CD4-positive, alpha-beta T cell treated with Interleukin-2 at 100 ng/mL for 4 hours (primary cell): Measurements from ENCODE around the gene UQCC5.
"Not testable (repeated sequence)": the region's sequence is repeated elsewhere in the genome, so short reads cannot be mapped to it uniquely, and the experiment has no call there.

Experiments used
- DNase-seq: peaks from one replicate; pipeline ENCODE4 v3.0.0-alpha.2; 2020; ENCODE audit warnings: low spot score

UQCC5 gene

DNA sequence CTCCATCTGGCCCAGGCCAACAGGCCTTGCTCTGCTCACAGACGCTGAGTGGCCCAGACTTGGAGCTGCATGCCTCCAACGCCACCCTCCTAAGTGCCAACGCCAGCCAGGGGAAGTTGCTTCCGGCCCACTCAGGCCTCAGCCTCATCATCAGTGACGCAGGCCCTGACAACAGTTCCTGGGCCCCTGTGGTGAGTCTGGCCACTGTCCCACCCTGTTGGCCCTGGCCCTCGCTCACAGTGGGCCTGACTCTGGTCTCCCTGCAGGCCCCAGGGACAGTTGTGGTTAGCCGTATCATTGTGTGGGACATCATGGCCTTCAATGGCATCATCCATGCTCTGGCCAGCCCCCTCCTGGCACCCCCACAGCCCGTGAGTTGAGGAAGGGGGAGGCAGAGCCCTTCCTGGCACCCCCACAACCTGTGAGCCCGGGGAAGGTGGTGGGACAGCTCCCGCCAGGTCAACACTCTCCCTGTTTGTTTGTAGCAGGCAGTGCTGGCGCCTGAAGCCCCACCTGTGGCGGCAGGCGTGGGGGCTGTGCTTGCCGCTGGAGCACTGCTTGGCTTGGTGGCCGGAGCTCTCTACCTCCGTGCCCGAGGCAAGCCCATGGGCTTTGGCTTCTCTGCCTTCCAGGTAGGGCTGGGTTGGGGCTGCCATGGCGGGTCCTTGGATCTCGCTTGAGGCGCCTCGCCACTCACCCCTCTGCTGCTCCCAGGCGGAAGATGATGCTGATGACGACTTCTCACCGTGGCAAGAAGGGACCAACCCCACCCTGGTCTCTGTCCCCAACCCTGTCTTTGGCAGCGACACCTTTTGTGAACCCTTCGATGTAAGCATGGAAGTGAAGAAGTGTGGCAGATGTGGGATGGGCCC is 12.8 kb upstream of the UQCC5 start:
- DNase-seq, result no peak

DNA sequence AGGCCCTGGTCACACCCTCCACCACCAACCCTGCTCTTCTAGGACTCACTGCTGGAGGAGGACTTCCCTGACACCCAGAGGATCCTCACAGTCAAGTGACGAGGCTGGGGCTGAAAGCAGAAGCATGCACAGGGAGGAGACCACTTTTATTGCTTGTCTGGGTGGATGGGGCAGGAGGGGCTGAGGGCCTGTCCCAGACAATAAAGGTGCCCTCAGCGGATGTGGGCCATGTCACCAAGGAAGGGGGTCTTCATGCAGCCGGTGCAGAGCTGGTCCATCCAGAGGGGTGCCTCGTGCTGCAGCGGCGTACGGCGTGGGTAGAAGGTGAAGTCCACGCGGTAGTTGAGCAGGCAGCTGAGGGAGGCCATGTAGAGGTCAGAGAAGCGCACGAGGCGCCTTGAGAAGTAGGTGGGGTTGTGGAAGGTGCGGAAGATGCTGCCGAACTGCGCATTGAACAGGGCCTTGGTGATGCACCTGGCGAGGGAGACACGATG is 12.1 kb upstream of the UQCC5 start:
- DNase-seq, result no peak

DNA sequence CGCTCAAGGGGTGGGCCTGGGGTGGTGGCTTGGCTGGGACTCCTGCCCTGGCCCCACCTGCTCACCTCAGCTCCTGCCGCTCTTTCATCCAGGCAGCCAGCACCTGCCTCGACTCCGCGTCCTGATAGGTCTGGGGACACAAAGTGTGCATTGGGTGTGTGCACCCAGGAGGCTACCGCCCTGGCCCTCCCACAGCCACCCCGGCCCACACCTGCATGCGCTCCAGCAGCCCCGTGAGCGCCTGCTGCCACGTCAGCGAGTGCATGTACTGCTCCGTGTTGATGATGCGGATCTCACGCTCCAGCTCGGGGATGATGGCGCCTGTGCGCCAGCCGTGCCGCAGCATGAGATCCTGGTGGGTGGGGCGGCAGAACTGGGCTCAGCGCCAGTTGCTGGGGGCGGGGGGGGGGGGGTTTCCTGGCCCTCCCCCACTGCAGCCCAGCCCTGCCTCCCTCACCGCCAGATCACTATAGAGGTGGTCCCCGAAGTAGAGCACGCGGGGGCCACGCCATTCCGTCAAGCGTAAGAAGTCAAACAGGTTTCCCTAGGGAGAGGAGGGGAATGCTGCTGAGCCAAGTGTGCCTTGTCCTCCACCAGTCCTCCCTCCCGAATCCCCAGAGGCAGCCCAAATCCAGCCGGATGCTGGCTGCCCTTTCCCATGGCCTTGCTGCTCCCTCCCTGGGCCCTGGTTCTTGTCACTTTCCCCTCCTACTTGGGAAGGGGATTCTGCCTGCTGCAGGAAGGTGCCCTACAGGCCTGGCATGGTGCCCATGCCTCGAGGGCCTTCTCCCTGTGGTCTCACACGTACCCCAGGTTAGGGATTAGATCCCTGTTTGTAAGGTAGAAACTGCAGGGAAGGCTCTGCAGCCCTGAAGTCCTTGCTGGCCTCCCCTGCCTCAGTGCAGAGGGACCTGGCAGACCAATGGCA is 11.4 kb upstream of the UQCC5 start:
- no peak for DNase-seq

DNA sequence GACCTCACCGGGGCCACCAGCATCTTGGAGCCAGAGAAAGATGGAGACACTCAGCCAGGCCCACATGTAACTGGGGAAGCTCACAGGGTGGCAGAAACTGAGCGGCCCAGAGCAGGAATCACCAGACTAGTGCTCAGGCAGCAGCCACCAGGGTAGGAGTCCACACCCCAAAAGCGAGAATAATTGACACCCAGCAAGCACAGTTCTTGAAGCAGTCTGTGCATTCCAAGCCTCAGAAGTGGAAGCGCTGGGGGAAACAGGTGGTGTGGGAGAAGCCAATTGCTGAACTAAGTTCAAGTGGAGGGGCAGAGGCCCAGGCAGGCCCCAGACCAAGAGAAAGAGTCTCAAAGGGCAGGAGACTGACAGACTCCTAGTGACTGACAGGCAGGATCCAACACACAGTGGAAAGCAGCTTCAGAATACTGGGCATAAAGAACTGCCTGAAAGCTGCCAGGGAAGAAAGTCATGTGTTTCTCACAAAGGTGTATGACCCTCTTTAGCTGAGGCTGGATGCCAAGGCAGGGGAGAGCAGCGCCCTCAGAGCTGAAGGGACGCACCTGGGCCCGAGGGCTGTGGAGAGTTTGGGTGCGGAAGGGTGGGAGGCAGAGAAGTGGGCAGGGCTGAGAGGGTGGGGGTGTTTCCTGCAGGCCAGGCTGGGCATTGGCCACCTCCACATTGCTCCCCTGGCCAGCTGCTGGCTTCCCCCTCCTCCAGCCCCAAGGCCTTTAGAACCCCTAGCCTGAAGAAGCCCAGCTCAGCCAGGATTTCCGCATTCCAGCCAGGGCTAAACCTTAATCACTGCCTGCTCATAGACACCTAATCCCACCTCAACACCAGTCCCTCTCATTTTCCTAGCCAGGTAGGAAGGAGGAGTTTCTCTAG is 10.5 kb upstream of the UQCC5 start:
- DNase-seq, result no peak

DNA sequence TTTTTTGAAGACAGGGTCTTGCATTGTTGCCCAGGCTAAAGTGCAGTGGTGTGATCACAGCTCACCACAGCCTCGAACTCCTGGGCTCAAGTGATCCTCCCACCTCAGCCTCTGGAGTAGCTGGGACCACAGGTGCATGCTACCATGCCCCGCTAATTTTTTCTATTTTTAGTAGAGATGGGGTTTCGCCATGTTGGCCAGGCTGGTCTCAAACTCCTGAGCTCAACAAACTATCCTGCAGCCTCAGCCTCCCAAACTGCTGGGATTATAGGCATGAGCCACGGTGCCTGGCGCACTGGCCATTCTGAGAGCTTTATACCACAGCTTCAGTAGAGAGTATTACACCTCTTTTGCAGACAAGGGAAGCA is 9.8 kb upstream of the UQCC5 start:
- DNase-seq, result not testable (repeated sequence)

DNA sequence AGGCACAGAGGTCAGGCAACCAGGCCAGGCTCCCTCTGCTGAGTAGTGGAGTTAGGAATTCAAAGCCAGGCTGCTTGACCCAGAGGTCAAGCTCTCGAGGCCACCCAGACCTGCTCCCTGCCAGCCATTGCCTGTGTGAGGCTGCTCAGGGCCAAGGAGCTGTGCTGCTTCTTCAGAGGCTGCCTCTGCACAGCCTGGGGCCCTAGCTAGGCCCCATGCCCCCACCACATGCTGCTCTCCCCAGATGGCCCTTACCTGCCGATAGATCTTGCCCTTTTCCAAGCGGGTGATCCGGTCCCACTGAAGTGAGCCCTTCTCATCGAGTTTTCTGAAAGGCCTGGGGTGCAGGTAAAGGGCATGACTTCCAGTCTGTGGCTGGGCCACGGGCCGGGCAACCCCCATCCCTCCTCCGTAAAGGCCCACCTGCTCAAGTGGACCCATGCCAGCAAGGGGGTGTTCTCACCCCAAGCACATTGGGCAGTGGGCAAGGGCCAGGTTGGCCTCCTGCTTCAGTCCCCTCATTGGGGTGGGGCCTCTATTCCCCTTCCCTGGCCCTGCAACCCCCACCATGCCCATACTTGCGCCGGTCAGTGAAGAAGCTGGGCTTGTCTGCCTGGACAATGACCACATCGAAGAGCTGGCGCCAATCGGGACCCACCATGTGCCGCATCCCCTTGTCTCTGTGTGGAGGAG is 9.2 kb upstream of the UQCC5 start:
- DNase-seq, result no peak

DNA sequence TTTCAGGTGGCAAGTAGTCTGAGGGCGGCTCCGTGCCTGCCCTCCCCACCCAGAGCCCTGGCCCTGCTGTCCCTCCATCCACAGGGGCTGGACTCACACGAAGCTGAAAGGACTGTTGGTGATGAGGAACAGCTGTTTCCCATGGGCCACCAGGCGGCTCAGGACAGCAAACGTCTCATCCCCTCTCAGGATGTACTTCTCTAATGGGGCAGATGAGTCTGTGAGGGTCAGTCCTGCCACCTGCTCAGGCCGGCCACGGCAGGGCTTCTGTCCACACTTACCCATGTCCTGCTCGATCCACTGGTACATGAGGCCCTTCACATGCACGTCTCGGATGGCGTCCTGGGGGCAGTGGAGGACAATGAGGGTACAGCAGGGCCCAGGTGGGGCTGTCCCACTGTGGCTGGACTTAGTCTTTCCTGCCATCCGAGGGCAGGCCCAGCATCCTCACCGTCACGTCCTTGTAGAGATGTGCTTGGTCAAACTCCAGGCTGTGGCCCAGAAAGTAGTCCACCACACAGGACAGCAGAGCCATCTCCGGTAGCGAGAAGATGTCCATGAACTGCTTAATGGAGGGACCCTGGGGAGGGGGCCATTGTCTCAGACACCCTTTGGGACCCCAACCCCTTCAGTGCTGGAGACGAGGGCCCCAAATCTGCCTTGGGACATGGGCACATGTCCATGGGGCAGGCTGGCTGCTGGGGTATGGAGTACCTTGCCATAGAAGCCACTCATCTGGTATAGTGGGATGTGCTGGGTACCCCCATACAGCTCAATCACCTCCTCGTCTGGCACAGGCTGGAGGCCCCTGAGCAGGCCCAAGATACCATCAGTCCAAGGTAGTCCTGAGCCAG is 8.4 kb upstream of the UQCC5 start:
- DNase-seq, result no peak

DNA sequence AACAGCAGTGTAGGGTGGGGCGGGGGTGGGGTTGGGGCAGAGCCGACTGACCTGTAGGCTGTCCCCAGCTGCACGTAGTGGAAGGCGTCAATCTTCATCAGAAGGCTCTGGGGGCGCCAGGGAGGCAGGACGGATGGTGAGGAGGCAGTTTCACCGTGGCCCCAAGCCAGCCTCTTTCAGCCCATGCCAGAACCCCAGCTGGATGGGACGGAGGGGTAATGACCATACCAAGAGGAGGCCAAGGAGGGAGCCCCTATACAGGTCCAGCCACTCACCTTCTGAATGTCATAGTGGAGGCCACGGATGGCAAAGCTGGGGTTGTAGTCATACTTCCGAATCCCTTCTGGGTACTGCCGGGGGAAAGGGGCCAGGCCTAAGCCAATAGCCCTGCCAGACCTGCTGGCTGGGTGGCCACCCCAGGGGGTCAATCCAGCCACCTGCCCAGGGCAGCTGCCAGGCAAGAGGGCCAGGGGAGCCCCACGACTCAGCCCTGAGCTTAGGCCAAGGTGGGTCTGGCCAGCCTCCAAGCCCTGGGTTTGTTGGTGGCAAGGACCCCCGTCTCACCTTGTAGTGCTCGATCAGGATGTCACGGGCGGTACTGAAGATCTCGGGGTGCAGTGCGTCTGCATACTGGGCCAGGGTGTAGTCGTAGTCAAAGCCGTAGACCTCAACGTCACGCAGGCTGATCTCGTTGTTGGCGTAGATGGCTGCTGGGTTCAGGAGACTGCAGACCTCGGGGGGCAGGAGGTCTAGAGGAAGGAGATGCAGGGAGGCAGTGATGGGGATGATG is 7.6 kb upstream of the UQCC5 start:
- DNase-seq, result no peak

DNA sequence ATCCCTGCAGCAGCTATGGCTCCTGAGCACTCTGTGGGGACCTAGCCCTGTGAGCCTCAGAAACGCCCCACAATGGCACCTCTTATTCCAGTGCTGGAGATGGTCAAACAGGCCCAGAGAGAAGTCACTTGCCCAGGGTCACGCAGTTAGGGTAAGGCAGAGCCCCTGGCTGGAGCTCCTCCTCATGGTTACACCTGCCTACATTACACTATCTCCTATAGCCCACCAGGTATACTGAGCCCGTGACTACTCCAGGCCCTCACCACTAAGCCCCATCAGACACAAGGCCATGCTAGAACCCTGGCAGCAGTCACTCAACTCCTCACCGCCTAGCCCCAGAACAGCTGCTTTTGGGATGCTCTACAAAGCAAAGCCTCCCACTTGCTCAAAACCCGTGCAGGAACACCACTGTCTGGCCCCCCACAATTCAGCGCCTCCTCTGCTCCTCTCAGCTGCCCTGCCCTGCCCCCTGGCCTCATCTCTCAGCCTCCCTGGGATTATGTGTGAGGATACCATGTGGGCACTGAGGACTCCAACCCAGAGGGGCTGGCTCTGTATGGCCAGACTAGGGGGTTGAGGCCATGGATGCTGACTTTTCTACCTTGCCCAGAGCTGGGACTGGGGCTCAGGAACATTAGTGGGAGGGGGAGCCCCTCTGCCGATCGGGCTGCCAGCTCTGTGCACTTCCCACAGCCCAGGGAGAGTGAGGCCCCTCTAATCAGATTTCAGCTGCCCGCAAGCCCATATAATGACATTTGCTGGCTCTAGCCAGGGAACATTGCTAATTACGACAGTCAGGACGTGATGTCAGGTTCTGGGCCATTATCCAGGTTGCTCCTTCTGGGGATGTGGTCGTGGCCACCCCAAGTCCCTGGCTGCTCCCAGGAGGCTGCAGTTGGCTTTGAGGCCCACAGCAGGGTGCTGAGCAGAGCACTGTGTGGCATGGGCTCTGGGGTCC is 6.8 kb upstream of the UQCC5 start:
- no peak for DNase-seq

DNA sequence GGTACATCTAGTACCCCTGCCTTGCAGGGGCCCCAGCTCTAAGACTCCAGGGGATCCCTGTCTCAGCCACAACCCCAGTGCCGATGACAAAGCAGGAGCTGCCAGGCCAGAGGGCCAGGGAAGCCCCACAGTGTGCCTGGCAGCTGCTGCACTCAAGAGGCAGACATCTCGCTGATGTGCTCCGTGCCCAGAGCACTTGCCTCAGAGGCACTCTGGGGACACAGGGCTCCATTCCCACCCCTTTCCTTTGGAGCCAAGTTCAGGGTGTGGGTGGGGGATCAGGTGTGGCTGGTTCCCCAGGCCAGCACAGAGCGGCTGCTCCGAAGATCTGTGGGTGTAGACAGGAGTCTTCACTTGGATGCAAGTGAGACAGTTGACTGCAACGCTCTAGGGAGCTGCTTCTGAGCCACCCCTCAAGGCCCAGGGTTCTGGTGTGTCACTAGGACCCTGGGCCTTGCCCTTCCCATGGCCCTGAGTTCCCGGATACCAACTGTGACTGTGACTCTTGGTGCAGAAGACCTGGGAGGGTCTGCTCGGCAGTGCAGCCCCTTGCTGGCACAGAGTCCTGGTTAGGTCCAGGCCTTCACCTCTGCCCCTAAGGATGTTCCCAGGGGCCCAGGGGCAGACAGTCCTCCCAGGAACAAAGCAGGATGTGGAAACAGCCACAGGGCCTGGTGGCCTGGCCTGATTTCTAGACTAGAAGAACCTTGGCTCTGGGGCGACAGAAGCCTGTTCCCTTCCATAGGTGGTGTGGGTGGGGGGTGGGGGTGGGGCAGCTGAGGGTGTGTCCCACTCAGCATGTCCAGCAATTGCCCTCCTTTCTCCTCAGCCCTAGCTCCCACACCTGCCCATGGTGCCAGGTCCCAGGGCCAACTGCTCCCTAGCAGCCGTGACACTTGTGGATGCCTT is 5.2 kb upstream of the UQCC5 start:
- no peak for DNase-seq

DNA sequence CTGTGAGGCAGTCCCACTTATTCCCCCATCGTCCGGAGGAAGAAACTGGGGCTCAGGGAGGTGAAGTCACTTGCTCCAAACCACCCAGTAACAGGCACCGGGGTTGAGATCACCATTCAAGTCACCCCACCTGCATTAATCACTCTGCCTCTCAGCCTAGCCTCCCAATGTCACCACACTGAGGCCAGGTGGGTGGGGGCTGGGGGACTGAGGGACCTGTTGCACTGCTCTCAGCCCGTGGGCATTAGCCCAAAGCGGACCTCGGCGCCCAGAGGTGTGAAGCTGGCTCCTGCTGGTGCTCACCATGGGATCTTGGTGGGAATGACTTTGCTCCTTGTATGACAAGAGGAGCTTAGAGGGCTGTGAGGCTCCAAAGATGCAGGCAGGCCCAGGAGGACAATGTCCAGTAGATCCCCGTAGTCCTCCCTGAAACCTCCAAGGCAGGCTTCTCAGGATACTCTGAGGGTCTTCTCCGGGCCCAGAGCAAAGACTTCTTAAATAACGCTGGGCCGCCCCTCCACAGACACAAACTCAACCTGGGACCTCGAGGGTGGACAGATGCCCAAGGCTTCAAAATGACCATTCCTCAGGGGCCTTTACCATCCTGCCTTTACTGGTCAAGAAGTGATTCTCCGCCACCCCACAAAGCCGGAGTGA is 4.4 kb upstream of the UQCC5 start:
- DNase-seq, result no peak

DNA sequence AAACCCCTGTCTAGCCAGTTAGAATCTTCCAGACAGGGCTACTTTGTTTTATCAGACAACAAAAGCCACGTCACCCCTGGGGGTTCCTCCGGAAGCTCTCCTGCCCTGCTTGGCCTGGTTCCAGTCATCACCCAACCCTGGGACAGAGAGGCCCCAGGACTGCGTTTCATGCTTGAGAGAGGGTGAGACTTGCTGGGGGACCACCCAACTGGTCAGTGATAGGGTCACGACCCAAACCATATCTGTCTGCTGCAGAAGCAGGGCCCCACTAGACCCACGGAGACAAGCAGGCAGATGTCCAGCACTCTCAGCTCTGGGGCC is 3.9 kb upstream of the UQCC5 start:
- DNase-seq, result peak; percentile 18

DNA sequence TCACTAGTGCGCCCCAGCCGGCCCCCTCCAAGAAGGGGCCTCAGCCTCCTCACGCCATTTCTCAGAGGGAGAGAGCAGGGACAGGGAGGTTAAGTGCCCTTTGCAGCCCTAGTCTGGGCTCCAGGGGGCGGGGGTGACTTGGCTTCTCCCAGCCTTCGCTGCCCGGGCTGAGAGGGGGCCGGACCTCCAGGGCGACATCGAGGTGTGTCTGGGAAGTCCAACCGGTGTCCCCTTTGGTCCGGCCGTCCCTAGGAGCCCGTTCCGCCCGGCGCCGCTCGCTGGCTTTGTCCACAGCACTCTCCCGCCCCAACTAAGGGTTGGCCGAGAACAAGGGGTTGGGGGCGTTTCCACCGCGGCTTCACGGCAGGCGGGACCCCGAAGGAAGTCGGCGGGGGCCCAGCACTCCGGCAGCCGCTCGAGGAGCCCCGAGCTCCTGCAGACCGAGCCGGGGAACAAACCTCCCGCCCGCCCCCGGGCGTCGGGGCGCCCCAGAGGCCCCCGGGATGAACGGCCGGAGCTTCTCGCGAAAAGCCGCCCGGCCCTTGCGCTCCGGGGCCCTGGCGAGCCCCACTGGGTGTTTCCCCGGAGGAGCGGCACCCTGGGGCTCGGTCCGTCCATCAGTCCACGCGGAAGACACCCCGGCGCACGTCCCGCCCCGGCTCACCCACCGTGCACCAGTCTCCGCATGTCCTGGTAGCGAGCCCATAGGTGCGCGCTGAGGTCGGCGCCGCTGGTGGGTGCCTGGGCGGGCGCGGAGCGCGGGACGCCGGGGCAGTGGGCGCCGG is 3.4 kb upstream of the UQCC5 start:
- peak; percentile 5 for DNase-seq

DNA sequence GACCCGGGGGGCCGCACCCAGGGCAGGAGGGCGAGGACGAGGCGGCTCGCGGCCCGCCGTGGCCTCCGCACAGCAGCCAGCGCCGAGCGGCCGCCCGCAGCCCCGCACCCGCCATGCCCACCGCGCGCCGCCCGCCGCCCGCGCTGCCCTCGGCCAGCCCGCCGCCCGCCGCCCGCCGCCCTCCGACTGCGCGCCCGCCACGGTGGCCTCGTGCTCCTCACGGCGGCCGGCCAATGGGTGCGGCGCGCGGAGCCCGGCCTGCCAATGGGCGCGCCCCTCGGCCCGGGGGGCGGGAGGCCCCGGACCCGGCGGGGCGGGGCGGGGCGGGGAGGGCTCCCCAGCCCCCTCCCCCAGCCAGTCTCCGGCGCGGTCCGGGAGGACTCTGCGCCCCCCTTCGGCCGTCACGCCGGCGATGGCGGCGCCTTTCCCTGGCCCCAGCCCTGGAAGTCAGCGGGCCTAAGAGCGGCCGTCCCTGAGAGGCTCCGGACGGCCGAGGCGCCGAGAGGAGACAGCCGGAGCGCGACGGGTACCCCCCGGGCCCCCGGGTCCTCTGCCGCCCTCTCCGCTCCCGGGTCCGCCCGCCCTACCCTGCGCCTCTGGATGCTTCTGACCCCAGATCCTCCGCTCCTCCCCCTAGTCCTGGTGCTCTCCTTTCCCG is 2.7 kb upstream of the UQCC5 start, which contains the start of gene NT5DC2:
TSS of gene NT5DC2 (minus strand) at position 235 of the 658 bp plus-strand sequence. CDS start at position 115, 120 bp downstream.
- peak; percentile 56 for DNase-seq
